Measurements from ENCODE around the gene PSMB9. TPM values are rescaled to one million over a fixed set of nuclear protein-coding genes. Genes with fewer than 3 reads are reported as not detected.

The PSMB9 gene
- total and polyA plus RNA-seq, 9 of the 15 experiments (the other 6 are each of a cell fraction or from before 2014, with no cell fraction given), result 1.1 to 3.7 (median 2.4) TPM

DNA sequence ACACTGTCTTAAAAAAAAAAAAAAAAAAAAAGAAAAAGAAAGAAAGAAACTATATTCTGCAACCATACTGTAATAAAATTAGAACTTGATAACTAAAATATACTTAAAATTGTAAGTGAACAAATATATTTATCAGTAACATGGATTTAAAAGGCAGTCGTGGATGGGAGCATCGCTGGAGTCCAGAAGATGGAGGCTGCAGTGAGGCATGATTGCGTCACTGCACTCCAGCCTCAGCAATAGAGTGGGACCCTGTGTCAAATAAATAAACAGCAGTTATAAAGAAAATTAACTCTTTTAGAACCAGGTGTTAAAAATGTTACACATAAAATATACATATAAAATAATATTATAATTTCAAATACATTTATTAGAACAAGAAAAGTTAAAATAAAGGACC lies 8.7 kb downstream of the PSMB9 start:
- no peak for ATAC-seq
- H3K36me3 ChIP-seq (ENCODE audit: control insufficient read depth, insufficient read depth, low read length), result no peaks in the 10 kb centered on the region
- no peak overlapping the region for H3K4me3 ChIP-seq
- H3K27me3 ChIP-seq (ENCODE audit: control insufficient read depth in 2 of 2, insufficient read depth in 2 of 2, low read length in 2 of 2), result peaks cover 22 to 28% of the 10 kb centered on the region in 2 experiments; a peak in 4 of 5 replicates
- no peaks in the 10 kb centered on the region for H3K9me1 ChIP-seq (ENCODE audit: control insufficient read depth, insufficient read depth, low read length)
- FAIRE-seq, result no peak
- intact Hi-C loops (cut with micrococcal nuclease), result no loop called here
- H4K20me1 ChIP-seq (replicated peaks; ENCODE audit: control insufficient read depth, insufficient read depth, low read length), result 0 out of 2 replicates have a peak, but pooled peaks cover under 1% of the 10 kb centered on the region
- H3K27ac ChIP-seq (ENCODE audit: extremely low read depth, low read depth, low read length), result no peak overlapping the region
- no peak for DNase-seq (ENCODE audit: extremely low read depth in 1 of 4, low spot score in 3 of 4)
- H3K4me2 ChIP-seq (ENCODE audit: insufficient read depth, low read length), result no peak overlapping the region
- CTCF ChIA-PET (ENCODE audit: low intra/inter-chr PET ratio), result interaction anchor here (0.6 to 0.7 kb wide), 2 partner anchors 9 to 101 kb away, joined by 3 read pairs; partner anchors contain the start of genes PSMB9 and TAP1
- TF ChIP-seq L3MBTL2 (IDR thresholded peaks at IDR 0.05), result no peak
- TF ChIP-seq ZNF431 (CRISPR knock-in tag; IDR thresholded peaks at IDR 0.05), result no peak
- no peak for TF ChIP-seq ZNF239 (CRISPR knock-in tag; IDR thresholded peaks at IDR 0.05)
- TF ChIP-seq, protein P1, sequence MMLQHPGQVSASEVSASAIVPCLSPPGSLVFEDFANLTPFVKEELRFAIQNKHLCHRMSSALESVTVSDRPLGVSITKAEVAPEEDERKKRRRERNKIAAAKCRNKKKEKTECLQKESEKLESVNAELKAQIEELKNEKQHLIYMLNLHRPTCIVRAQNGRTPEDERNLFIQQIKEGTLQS (IDR thresholded peaks at IDR 0.05), result peak; percentile 58
- TF ChIP-seq, protein P1 (CRISPR knock-in tag; conservative IDR thresholded peaks at IDR 0.05), result no peak
- TF ChIP-seq CEBPB (tag; IDR thresholded peaks at IDR 0.05), result peak; percentile 72
- TF ChIP-seq, protein P2, sequence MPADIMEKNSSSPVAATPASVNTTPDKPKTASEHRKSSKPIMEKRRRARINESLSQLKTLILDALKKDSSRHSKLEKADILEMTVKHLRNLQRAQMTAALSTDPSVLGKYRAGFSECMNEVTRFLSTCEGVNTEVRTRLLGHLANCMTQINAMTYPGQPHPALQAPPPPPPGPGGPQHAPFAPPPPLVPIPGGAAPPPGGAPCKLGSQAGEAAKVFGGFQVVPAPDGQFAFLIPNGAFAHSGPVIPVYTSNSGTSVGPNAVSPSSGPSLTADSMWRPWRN (IDR thresholded peaks at IDR 0.05; ENCODE audit: low read depth), result no peak
- no peak for TF ChIP-seq PCBP2 (IDR thresholded peaks at IDR 0.05; ENCODE audit: low read depth, low read length, poor library complexity, severe bottlenecking)
- TF ChIP-seq SMARCE1 (IDR thresholded peaks at IDR 0.05), result no peak
- TF ChIP-seq RBM39 (optimal IDR thresholded peaks at IDR 0.05; ENCODE audit: low read depth, low read length), result no peak
- TF ChIP-seq KDM2B (CRISPR knock-in tag; IDR thresholded peaks at IDR 0.05), result no peak
- no peak for TF ChIP-seq SMARCA5 (IDR thresholded peaks at IDR 0.05)
- TF ChIP-seq HNRNPLL (IDR thresholded peaks at IDR 0.05; ENCODE audit: low read depth, low read length, poor library complexity, severe bottlenecking), result no peak
- TF ChIP-seq CEBPG (CRISPR knock-in tag; IDR thresholded peaks at IDR 0.05), result peak; percentile 27; the same call in 1 of the 2 replicates
- peak; percentile 33 to 43; a peak in 2 of 4 replicates for TF ChIP-seq CEBPG (tag; conservative IDR thresholded peaks at IDR 0.05 in 1 of 2, IDR thresholded peaks at IDR 0.05 in 1 of 2)
- POLR2A ChIA-PET, result interaction anchor here (0.8 kb wide), 1 partner anchor 414 kb away, joined by 3 read pairs; no protein-coding TSS in a partner anchor
- BruUV-seq (replicated peaks), result no TSS peak
- H2AFZ ChIP-seq (ENCODE audit: low read depth, low read length), result no peak overlapping the region
- H3K79me2 ChIP-seq (ENCODE audit: control insufficient read depth, insufficient read depth, low read length), result no peaks in the 10 kb centered on the region
- no peak overlapping the region for H3K9ac ChIP-seq (ENCODE audit: insufficient read depth in 1 of 2, low read depth in 2 of 2, low read length in 2 of 2)
- in situ Hi-C loops (cut with MboI), result no loop called here
- no peaks in the 10 kb centered on the region for H3K9me3 ChIP-seq (replicated peaks; ENCODE audit: control insufficient read depth, insufficient read depth, low read depth, low read length)
- peaks cover 3 to 8% of the 10 kb centered on the region in 2 experiments; a peak in 3 of 5 replicates for H3K4me1 ChIP-seq (replicated peaks in 1 of 2; ENCODE audit: control insufficient read depth in 2 of 2, insufficient read depth in 2 of 2, low read length in 2 of 2)
- 10% methylated on average over 3 of the region's 3 CpGs for WGBS (ENCODE audit: insufficient coverage, low coverage, missing lambda C conversion rate)

All from K562 (cell line).